Limb (tissue), 2 donors: ENCODE results near the gene PPP1R9B.
A peak's percentile ranks its signal among the peaks of the same experiment; 100 is the strongest.

Source experiments
- DNase-seq, 2 donors: peaks; one replicate each; pipeline ENCODE4 v3.0.0-alpha.2; 2016; ENCODE audit errors: extremely low spot score in 2 of 2

PPP1R9B gene

DNA sequence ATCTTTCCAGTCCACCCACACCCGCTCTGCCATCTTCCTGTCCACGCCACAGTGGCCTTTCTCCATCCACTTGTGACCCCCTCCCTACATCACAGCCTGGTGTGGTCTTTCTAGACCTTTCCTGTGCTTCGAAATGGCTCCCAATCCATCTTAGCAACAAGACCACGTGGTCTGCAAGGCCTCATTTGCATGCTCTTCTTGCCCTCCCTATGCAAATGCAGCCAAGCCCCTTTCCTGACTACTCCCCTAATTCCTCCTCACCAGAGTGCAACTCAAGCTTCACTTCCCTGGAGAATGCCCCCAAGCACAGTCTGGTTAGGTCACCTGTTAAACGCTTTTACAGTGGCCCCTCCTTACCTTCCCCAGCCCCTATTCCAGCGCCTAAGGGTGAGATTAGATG is 6.1 kb downstream of the PPP1R9B start:
- no peak for DNase-seq

DNA sequence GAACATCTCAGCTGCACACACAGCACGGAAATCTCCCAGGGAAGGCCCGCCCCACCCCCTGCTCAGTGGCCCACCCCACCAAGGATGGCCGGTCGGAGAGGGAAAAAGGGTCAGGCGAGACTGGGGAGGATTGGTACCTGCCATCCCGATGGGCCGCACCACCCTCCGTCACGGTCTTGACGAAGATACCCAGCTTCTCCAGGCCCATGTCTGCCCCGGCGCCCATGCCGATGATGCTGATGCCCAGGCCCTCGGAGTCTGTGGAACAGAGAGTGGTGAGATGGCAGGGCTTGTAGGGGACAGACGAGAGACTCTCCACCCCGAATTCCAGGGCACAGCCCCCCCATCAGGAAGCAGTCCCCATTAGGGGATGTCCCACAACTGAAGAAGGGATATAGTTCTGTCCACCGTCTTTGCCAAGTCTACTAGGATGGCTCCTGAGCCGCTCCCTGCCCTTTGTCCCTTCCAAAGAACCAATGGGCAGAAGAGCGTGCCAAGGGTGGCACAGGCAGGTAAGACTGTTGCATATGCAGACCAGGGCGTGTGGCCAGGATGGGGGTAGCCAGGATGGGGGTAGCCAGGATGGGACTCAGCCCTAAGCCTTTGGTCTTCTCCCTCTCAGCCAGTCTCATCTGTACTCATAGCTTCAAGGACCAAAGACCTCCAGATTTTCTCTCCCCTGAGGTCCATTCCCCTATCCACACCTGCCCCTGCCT is 6.9 kb downstream of the PPP1R9B start:
- DNase-seq, result no peak

DNA sequence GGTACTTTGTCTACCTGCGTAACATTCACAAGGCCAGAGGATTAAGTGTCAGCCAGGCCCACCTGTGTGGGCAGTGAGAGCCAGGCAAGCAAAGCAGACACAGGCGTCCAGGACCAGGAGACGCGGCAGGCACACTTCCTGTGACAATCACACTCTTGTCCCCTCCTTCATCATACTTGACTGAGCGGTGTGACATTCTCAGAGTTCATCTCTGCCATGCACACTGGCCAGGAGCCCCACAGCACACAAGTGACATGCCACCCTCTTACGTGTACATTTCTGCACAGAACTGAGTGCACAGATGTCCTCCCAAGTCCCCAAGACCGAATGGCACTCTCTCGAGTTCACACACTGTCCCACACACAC is 8.7 kb downstream of the PPP1R9B start:
- no peak for DNase-seq

DNA sequence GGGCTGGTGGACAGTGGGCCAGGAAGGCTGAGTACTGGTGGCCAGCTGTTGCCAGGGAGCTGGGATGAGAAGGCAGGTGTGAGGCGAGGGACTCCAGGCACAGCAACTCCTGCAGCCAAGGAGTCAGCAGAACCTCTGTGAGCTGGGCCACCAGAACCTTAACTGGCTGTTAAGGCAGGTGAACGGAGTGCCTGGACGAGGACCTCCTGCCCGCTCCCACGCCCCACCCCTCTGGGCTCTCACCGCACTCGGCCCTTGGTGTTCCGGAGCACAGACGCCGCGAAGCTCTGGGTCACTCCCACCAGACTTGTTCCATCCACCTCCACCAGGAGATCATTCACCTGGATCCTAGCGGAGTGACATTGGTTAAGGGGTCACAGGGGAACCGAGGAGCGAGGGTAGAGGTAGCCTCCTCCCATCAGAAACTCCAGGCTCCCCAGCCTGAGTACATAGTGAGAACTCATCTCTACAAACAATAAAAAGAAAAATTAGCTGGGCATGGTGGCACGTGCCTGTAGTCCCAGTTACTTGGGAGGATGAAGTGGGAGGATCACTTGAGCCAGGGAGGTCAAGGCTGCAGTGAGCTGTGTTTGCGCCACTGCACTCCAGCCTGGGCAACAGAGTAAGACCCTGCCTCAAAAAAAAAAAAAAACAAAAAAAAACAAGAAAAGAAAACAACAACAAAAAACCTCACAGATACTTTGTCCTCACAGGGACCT is 9.3 kb downstream of the PPP1R9B start:
- no peak for DNase-seq

DNA sequence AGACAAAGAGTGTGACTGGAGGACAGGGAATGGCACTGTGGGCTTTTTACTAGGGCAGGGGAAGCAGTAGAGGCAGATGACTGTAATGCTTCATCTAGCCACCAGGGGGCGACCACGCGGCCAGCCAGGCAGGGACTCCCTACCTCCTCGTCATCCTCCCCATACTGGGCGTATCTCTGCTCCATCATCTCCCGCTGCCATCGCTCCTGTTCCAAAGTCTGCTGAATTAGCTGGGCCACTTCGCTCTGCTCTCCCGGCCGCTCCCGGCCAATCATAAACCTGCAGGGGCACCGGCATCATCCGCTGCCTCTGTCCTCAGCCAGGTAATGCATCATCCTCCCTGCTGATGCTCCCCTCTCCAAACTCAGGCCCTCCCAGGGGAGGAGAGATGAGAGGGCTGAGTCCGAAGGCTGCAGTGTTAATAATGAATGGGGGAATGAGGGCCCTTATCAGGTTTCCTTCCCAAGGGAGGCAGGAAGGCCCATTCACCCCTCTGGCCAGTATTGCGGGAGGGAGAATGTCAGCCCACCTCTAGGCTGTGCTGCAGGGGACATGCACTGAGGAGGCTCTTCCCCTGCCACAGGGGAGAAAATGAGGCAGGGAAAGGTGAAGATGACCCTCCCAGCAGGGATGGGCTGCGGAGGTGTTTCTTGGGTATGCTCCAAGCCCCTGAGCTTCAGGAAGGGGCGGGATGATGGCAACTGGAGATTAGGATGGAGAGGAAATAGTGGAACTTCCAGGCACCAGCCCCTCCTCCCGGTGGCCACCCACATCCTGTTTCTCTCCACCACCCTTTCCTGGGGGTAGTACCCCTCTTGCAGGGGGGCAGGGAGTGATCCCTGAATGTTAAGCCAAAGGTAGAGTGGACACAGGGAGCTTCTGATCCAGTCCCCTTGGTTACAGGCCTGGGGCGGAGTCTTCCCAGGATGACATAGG is 10.3 kb downstream of the PPP1R9B start:
- DNase-seq, result peak; percentile 77 to 84

DNA sequence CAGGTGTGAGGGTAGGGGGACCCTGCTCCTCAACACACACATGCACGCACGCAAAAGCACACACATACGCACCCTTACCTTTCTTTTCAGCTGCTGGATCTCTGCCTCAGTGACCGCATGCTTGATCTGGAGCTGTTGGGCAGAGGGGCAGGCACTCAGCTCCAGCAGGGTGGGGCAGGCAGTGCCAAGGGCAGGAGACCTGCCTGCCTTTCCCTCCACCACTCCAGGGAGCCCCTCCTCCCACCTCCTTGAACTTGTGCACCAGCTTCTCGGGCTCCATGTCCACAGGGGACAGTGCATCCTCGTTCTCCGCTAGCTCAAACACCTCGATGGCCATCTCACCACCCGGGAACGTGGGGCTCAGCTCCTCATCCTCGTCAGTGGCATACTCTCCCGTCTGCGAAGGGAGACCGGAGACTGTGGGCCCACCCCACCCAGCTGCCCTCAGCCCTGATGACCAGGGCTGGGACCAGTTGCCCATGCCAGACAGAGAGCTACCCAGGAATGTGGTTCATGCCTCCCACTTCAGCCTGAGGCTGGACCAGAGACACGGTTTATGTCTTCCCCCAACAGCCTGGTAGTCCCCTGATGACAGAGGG is 11.2 kb downstream of the PPP1R9B start:
- DNase-seq, result no peak

- DNase-seq, result no peak
These were observed 13.4 kb downstream of the PPP1R9B start for GRCh38 chr17:50137042-50137441.

DNA sequence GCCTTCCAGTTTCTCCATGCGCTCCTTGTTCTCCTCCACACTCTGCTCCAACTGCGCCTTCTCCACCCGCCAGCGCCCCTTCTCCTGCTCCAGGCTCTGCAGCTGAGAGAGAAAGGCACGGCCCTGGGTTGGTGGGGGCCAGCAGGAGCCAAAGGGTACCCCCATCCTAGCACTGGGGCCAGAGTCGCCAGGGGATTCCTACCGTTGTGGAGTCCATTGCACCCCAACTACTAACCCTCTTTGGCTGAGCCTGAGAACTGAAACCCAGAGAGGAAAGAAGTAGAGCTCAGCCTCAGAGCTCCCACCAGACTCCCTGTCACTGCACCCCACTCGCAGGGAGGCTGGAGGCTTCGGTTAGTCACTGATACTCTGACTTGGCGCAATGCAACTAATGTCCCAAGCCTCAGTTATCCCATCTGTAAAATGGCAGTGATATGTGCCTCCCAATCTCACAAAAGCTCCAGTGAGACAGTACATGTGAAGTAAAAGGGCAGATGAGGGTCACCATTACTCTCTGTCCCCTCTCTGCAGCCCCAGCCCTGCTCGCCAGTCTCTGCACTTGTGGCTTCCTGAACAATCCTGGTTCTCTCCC is 14.3 kb downstream of the PPP1R9B start:
- DNase-seq, result no peak

- no peak for DNase-seq
These were observed 15.0 kb downstream of the PPP1R9B start for GRCh38 chr17:50135316-50136095.

GRCh38 chr17:50134206-50135110 is 16.0 kb downstream of the PPP1R9B start:
- no peak for DNase-seq

DNA sequence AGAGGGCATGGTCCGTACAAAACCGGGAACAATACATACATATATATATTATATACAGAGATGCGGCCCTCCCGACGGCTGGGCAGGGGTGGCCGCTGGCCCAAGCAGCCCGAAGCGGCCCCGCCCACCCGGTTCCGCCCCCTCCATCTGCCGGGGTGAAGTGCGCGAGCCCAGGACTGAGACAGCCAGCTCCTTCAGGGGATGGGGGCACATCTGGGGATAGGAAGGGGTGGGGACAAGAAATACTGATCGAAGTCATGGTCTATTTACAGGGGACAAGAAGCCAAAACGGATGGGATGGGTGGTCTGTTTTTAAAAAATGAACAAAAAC is 16.7 kb downstream of the PPP1R9B start:
- DNase-seq, result no peak

DNA sequence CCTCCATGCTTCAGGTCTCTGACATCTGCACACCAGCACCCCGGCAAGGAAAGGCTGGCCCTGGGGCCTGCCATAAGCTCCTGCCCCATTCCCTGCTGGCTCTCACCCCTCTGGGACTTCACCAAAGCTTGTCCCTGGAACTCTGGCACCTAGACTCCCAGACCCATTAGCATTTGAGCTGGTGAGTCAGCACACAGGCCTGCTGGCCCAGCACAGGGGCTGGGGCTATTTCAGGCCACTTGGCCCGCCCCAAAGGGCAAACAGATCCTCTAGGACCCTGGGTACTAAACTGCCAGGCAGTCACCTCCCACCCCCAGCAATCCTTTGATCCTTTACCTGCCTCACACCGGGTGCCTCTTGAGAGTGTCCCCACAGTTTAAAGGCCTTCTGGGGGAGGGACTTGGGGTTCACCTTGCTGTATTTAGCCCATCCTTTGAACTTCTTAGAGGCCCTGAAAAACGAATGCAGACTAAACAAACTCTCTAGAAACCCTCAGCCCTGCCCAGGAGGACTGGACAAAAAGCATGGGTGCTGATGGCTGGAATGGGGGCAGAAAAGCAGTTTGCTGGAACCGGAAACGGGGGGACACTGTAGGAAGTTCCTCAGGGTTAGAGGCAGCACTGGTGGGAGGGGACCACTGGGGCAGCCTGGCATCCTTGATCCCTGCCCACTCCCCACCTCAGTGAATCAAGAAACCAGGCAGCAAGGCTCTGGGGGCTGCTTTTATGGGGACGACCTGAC is 17.3 kb downstream of the PPP1R9B start:
- no peak for DNase-seq

DNA sequence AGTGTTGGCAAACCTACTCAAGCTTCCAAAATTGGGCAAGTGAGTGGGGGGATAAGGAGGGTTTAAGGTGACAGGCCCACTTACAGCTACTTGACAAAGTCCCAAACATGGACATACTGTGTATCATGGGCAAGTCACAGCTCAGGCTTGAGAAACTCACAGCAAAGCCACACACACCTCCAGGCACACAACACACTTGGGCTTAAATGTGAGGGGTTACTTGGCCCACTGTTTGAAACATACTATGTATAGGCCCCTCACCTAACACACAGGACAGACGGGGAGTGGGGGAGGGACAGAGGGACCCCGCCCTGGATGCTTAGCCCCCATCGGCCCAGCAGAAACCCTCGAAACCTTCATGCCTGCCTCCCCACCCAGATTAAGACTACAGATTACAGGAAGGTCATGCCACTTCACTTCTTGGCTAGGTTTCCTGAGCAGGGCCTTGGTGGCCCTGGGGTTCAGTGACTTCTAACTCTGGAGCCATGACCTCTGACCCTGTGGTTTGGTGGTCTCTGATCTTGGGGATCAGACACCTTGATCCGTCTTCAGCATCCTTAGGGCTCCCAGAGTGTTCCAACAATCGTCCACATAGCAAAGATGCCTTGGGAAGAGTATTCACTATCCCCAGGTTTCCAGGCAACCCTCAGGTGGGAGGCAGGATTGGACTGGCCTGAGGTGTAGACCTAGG is 18.2 kb downstream of the PPP1R9B start:
- DNase-seq, result no peak

- DNase-seq, result no peak
These were observed 19.7 kb downstream of the PPP1R9B start for GRCh38 chr17:50130559-50131305.

DNA sequence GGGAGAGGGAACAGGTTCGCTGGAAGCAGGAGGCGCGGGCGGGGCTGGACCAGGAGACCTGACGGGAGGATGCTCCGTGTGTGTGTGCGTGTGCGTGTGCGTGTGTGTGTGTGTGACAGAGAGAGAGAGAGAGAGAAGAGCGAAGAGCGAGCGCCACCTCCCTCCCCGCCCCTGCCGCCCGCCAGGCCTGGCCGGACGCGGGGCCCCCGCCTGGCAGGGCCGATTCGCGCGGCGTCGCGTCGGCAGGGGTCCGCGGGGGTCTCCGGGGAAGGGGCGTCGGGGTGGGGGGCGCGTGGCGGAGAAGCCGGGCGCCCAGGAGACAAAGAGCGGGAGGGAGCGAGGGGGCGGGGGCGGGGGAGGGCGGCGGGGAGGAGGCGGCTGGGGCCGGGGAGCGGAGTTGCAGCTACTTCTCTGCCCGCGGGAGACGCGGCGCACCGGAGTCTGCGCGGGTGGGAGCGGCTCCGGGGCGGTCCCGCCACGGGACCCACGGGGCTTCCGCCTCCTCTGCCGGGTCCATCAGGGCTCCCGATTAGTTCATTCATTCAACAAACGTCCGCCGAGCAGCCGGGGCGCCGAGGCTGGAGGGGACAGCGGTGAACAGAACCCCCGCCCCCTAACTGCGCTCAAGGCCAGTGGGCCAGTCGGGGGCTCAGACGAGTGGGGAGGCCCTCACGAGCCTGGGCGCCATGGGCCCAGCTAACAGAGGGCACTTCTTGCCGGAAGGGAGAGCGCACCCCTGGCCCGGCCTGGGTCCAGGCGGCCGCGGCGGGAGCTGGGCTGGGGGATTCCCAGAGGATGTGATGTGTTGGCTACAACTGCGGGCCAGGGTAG is 20.5 kb downstream of the PPP1R9B start, which contains the start of gene SAMD14:
SAMD14 (minus strand) TSS at position 433 of the 831 bp plus-strand sequence. CDS start 5,201 bp downstream, outside the sequence.
- peak in 1 of 2 donors; percentile 85 for DNase-seq

GRCh38 chr17:50129353-50129727 is 21.1 kb downstream of the PPP1R9B start:
- DNase-seq, result no peak
